HEK293T (cell line): ENCODE measurements around the gene VPS4B.
A peak's percentile ranks its signal among the peaks of the same experiment; 100 is the strongest.

Experiments
- CTCF ChIA-PET: fragments of 350-600 bp; formaldehyde crosslinking; extraction: SDS; loops from one replicate; lab custom pipeline; 2021; ENCODE audit warnings: antibody characterized with exemption, inconsistent platforms; lab: Yijun Ruan, JAX
- POLR2A ChIA-PET: fragments of 350-600 bp; formaldehyde crosslinking; extraction: SDS; loops from one replicate; lab custom pipeline; 2020; ENCODE audit warnings: antibody characterized with exemption, inconsistent platforms; lab: Yijun Ruan, JAX
- DNase-seq: peaks from one replicate; pipeline ENCODE4 v3.0.0; 2012; ENCODE audit warnings: mixed read lengths; ENCODE audit errors: extremely low spot score
- ARNT ChIP-seq: fragments of 450-650 bp; IDR thresholded peaks from 2 replicates; pipeline ENCODE4 v1.6.1; 2017; ENCODE audit warnings: mild to moderate bottlenecking
- BHLHE40 ChIP-seq: fragments of 450-650 bp; IDR thresholded peaks from 2 replicates; pipeline ENCODE4 v1.6.1; 2016; ENCODE audit warnings: mild to moderate bottlenecking, moderate library complexity, borderline replicate concordance
- CTBP1 ChIP-seq: fragments of 450-650 bp; IDR thresholded peaks from 2 replicates; pipeline ENCODE4 v1.6.1; 2016; ENCODE audit warnings: borderline replicate concordance
- ELF4 ChIP-seq: fragments of 450-650 bp; IDR thresholded peaks from 2 replicates; pipeline ENCODE4 v1.6.1; 2017; ENCODE audit warnings: antibody characterized with exemption
- FOXA1 ChIP-seq: fragments of 450-650 bp; IDR thresholded peaks from 2 replicates; pipeline ENCODE4 v1.6.1; 2016; ENCODE audit warnings: mild to moderate bottlenecking
- FOXK2 ChIP-seq: fragments of 450-650 bp; IDR thresholded peaks from 2 replicates; pipeline ENCODE4 v1.6.1; 2016; ENCODE audit warnings: mild to moderate bottlenecking
- FOXM1 ChIP-seq: fragments of 450-650 bp; IDR thresholded peaks from 2 replicates; pipeline ENCODE4 v1.6.1; 2017; ENCODE audit warnings: mild to moderate bottlenecking, borderline replicate concordance
- HDGF ChIP-seq: fragments of 450-650 bp; IDR thresholded peaks from 2 replicates; pipeline ENCODE4 v1.6.1; 2017; ENCODE audit warnings: antibody characterized with exemption, borderline replicate concordance
- L3MBTL2 ChIP-seq: fragments of 450-650 bp; conservative IDR thresholded peaks from 2 replicates; pipeline ENCODE4 v1.6.1; 2016; ENCODE audit warnings: mild to moderate bottlenecking
- LEF1 ChIP-seq: fragments of 450-650 bp; IDR thresholded peaks from 2 replicates; pipeline ENCODE4 v1.6.1; 2017; ENCODE audit warnings: mild to moderate bottlenecking, borderline replicate concordance
- NFRKB ChIP-seq: fragments of 450-650 bp; IDR thresholded peaks from 2 replicates; pipeline ENCODE4 v1.6.1; 2016; ENCODE audit warnings: mild to moderate bottlenecking, moderate library complexity
- SP1 ChIP-seq: fragments of 450-650 bp; IDR thresholded peaks from 2 replicates; pipeline ENCODE4 v1.6.1; 2017
- SUZ12 ChIP-seq: fragments of 450-650 bp; IDR thresholded peaks from 2 replicates; pipeline ENCODE4 v1.6.1; 2016; ENCODE audit warnings: mild to moderate bottlenecking
- TARDBP ChIP-seq: fragments of 450-650 bp; IDR thresholded peaks from 2 replicates; pipeline ENCODE4 v1.6.1; 2016
- ZNF384 ChIP-seq: fragments of 450-650 bp; IDR thresholded peaks from 2 replicates; pipeline ENCODE4 v1.6.1; 2016
- TF ChIP-seq, protein P1 (sequence below): fragments of 450-650 bp; IDR thresholded peaks from 2 replicates; pipeline ENCODE4 v1.6.1; 2016

The VPS4B gene

DNA sequence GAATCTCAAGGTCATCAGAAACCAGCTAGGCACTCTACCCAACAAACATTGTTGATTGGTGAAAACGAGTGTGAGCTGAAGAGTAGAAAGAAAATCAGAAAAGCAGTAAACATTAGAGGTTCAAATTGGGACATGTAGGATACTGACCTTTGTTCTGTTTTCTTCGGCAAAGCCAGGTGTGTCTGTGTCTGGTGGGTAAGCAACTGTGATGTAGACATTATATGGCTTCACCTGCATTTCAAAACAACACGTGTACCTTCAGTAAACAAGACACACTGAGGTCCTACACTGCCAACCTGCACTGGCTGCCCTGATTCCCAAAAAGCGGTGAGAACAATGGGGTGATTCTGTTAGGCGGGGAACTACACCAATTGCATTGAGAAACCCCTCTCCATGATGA is 78.0 kb downstream of the VPS4B start:
- ChIA-PET CTCF (interaction anchor here (1.3 kb wide), 1 partner anchor 95 kb away, joined by 5 read pairs; no protein-coding TSS in a partner anchor), POLR2A (no interaction called here)
- no peak for TF ChIP-seq SP1

GRCh38 chr18:63342206-63342605 is 80.1 kb downstream of the VPS4B start:
- peak; percentile 66 for DNase-seq
- no peak for TF ChIP-seq ZNF384
- no peak for TF ChIP-seq FOXM1
- no peak for TF ChIP-seq NFRKB
- TF ChIP-seq SUZ12 = no peak
- no peak for TF ChIP-seq BHLHE40
- TF ChIP-seq HDGF = no peak
- TF ChIP-seq ARNT = no peak
- no peak for TF ChIP-seq L3MBTL2
- TF ChIP-seq, protein P1, sequence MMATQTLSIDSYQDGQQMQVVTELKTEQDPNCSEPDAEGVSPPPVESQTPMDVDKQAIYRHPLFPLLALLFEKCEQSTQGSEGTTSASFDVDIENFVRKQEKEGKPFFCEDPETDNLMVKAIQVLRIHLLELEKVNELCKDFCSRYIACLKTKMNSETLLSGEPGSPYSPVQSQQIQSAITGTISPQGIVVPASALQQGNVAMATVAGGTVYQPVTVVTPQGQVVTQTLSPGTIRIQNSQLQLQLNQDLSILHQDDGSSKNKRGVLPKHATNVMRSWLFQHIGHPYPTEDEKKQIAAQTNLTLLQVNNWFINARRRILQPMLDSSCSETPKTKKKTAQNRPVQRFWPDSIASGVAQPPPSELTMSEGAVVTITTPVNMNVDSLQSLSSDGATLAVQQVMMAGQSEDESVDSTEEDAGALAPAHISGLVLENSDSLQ = no peak
- TF ChIP-seq FOXA1 = no peak
- TF ChIP-seq ELF4 = no peak
- TF ChIP-seq TARDBP = no peak
- ChIA-PET POLR2A (no interaction called here), CTCF (interaction anchor here (0.6 to 3.7 kb wide), 3 partner anchors 15 to 143 kb away, joined by 5 to 22 read pairs (median 6); no protein-coding TSS in a partner anchor)

More for the DNA sequence above, 78.0 kb downstream of the VPS4B start:
- DNase-seq = no peak

- CTCF ChIA-PET = interaction anchor here (0.7 to 3.7 kb wide), 3 partner anchors 98 to 322 kb away, joined by 4 to 22 read pairs (median 4); no protein-coding TSS in a partner anchor
- POLR2A ChIA-PET = no interaction called here
- no peak for DNase-seq
- TF ChIP-seq BHLHE40 (no peak), LEF1 (no peak), TARDBP (no peak), CTBP1 (no peak), SP1 (no peak), HDGF (no peak), FOXK2 (no peak), FOXM1 (no peak), FOXA1 (no peak), SUZ12 (no peak), L3MBTL2 (no peak), ZNF384 (no peak), ARNT (no peak), NFRKB (no peak)
- TF ChIP-seq, protein P1 = no peak
Measured at GRCh38 chr18:63339920-63340484, 82.3 kb downstream of the VPS4B start.
